H1 (cell line): Measurements from ENCODE around the gene MAFB. TPM values are rescaled to one million over a fixed set of nuclear protein-coding genes. Genes with fewer than 3 reads are reported as not detected.

Experiments
- CTCF ChIA-PET: fragments of 300-600 bp; sonication (Branson Sonifier 250); formaldehyde crosslinking; loops from one replicate; lab custom pipeline; 2021; ENCODE audit not compliant: partially characterized antibody; lab: Charles Lee
- POLR2A ChIA-PET: fragments of 300-600 bp; sonication (Branson Sonifier 250); formaldehyde crosslinking; loops from one replicate; lab custom pipeline; 2021; ENCODE audit warnings: inconsistent platforms; ENCODE audit not compliant: partially characterized antibody; lab: Charles Lee
- DNase-seq, 2 experiments: peaks; one replicate each; pipeline versions ENCODE4 v3.0.0 to v3.0.0-alpha.2; 2010 to 2022; ENCODE audit warnings: low spot score in 2 of 2, low read depth in 1 of 2, mixed read lengths in 1 of 2
- FAIRE-seq: peaks from 2 replicates; lab custom pipeline; 2011; peaks lifted over from hg19 to GRCh38; lab: Jason Lieb, UNC
- H2AFZ ChIP-seq: 2 replicates; pipeline ENCODE4 v1.8.1; 2012; ENCODE audit warnings: low read length, inconsistent platforms
- H2AK5ac ChIP-seq: 2 replicates; pipeline ENCODE4 v1.6.1; 2013; ENCODE audit warnings: low read depth, low read length
- H2BK120ac ChIP-seq: replicated peaks from 2 replicates; pipeline ENCODE3; 2013; ENCODE audit warnings: low read depth, low read length, inconsistent platforms
- H2BK12ac ChIP-seq: 2 replicates; pipeline ENCODE4 v1.6.1; 2013; ENCODE audit warnings: low read depth, low read length
- H2BK15ac ChIP-seq: 2 replicates; pipeline ENCODE4 v1.6.1; 2013; ENCODE audit warnings: low read length
- H2BK20ac ChIP-seq: 2 replicates; pipeline ENCODE4 v1.6.1; 2013; ENCODE audit warnings: low read length
- H2BK5ac ChIP-seq: 2 replicates; pipeline ENCODE4 v1.6.1; 2013; ENCODE audit warnings: low read depth, low read length
- H3K14ac ChIP-seq: 2 replicates; pipeline ENCODE4 v1.6.1; 2013; ENCODE audit warnings: inconsistent platforms; ENCODE audit not compliant: insufficient read length
- H3K18ac ChIP-seq: 2 replicates; pipeline ENCODE4 v1.6.1; 2013; ENCODE audit warnings: low read length; ENCODE audit errors: extremely low read depth
- H3K23ac ChIP-seq: 2 replicates; pipeline ENCODE4 v1.6.1; 2013; ENCODE audit warnings: inconsistent platforms; ENCODE audit not compliant: insufficient read length
- H3K23me2 ChIP-seq: 2 replicates; pipeline ENCODE4 v1.6.1; 2013; ENCODE audit warnings: low read depth, low read length
- H3K27ac ChIP-seq: 2 replicates; pipeline ENCODE4 v1.6.1; 2011; ENCODE audit warnings: low read depth, low read length, inconsistent platforms
- H3K27me3 ChIP-seq, 4 experiments: replicated peaks in 1 of 4; 1 replicate in 1 of 4; 2 replicates in 3 of 4; pipeline versions ENCODE4 v1.6.1 to v1.8.1; 2011 to 2013; ENCODE audit warnings: low read length in 3 of 4, mild to moderate bottlenecking in 3 of 4, inconsistent platforms in 2 of 4, mixed read lengths in 2 of 4, moderate library complexity in 1 of 4; ENCODE audit not compliant: control insufficient read depth in 3 of 4, insufficient read depth in 3 of 4; ENCODE audit errors: extremely low read depth in 1 of 4
- H3K36me3 ChIP-seq, 4 experiments: 2 replicates each; pipeline versions ENCODE4 v1.6.1 to v1.8.1; 2011 to 2013; ENCODE audit warnings: mild to moderate bottlenecking in 4 of 4, low read length in 3 of 4, moderate library complexity in 2 of 4, control low read depth in 1 of 4, inconsistent platforms in 1 of 4; ENCODE audit not compliant: insufficient read depth in 4 of 4, control insufficient read depth in 2 of 4
- H3K4ac ChIP-seq: replicated peaks from 2 replicates; pipeline ENCODE3; 2013; ENCODE audit warnings: low read length, low read depth, mixed read lengths, inconsistent platforms; ENCODE audit not compliant: insufficient read length
- H3K4me1 ChIP-seq, 4 experiments: replicated peaks in 1 of 4; 1 replicate in 1 of 4; 2 replicates in 3 of 4; pipeline versions ENCODE4 v1.6.1 to v1.8.1; 2011 to 2013; ENCODE audit warnings: low read length in 3 of 4, inconsistent platforms in 2 of 4, mixed read lengths in 1 of 4; ENCODE audit not compliant: insufficient read depth in 4 of 4, control insufficient read depth in 3 of 4
- H3K4me2 ChIP-seq, 2 experiments: 2 replicates each; pipeline versions ENCODE4 v1.6.1 to v1.8.1; 2011 to 2013; ENCODE audit warnings: low read depth in 2 of 2, low read length in 2 of 2, control low read depth in 1 of 2, inconsistent platforms in 1 of 2, mild to moderate bottlenecking in 1 of 2; ENCODE audit not compliant: insufficient read depth in 1 of 2
- H3K4me3 ChIP-seq, 4 experiments: fragments of 200-600, 300-600 bp in 1 of 4; sonication (generic), shearing (Covaris generic), sonication (Bioruptor Twin) in 1 of 4; 2 replicates each; pipeline versions ENCODE4 v1.5.1 to v1.8.1; 2011 to 2016; ENCODE audit warnings: low read length in 4 of 4, low read depth in 3 of 4, control low read depth in 2 of 4, inconsistent platforms in 2 of 4, mild to moderate bottlenecking in 2 of 4, mixed read lengths in 1 of 4, moderate library complexity in 1 of 4; ENCODE audit not compliant: insufficient read depth in 2 of 4; ENCODE audit errors: extremely low read depth in 1 of 4
- H3K56ac ChIP-seq: replicated peaks from 2 replicates; pipeline ENCODE3; 2013; ENCODE audit warnings: low read depth, mild to moderate bottlenecking, mixed read lengths, low read length, inconsistent platforms; ENCODE audit not compliant: insufficient read length
- H3K79me1 ChIP-seq: 2 replicates; pipeline ENCODE4 v1.6.1; 2013; ENCODE audit warnings: low read depth, low read length, control low read depth
- H3K79me2 ChIP-seq, 2 experiments: 2 replicates each; pipeline versions ENCODE4 v1.6.1 to v1.8.1; 2012 to 2013; ENCODE audit warnings: low read length in 2 of 2, mild to moderate bottlenecking in 2 of 2, inconsistent platforms in 1 of 2; ENCODE audit not compliant: insufficient read depth in 2 of 2, control insufficient read depth in 1 of 2
- H3K9ac ChIP-seq, 4 experiments: replicated peaks in 1 of 4; 1 replicate in 1 of 4; 2 replicates in 3 of 4; pipeline versions ENCODE4 v1.6.1 to v1.8.1; 2011 to 2013; ENCODE audit warnings: low read depth in 3 of 4, low read length in 3 of 4, control low read depth in 2 of 4, mild to moderate bottlenecking in 2 of 4, moderate library complexity in 2 of 4, inconsistent platforms in 1 of 4; ENCODE audit errors: extremely low read depth in 1 of 4
- H3K9me3 ChIP-seq, 2 experiments: 2 replicates each; pipeline versions ENCODE4 v1.6.1 to v1.8.1; 2012 to 2013; ENCODE audit warnings: mild to moderate bottlenecking in 2 of 2, moderate library complexity in 2 of 2, control low read depth in 1 of 2, inconsistent platforms in 1 of 2, low read depth in 1 of 2, low read length in 1 of 2, mixed read lengths in 1 of 2; ENCODE audit not compliant: insufficient read depth in 2 of 2
- H4K20me1 ChIP-seq, 2 experiments: replicated peaks in 1 of 2; 2 replicates each; pipeline versions ENCODE3 to v1.8.1; 2011 to 2013; ENCODE audit warnings: inconsistent platforms in 2 of 2, low read length in 2 of 2, mild to moderate bottlenecking in 1 of 2; ENCODE audit not compliant: insufficient read depth in 2 of 2, control insufficient read depth in 1 of 2
- H4K5ac ChIP-seq: 2 replicates; pipeline ENCODE4 v1.6.1; 2013; ENCODE audit warnings: low read length, low read depth, mixed read lengths, inconsistent platforms; ENCODE audit not compliant: insufficient read length
- H4K8ac ChIP-seq: 2 replicates; pipeline ENCODE4 v1.8.0; 2013; ENCODE audit warnings: mild to moderate bottlenecking, moderate library complexity, low read length, inconsistent platforms; ENCODE audit not compliant: insufficient read depth; ENCODE audit errors: extremely low read depth
- H4K91ac ChIP-seq: replicated peaks from 2 replicates; pipeline ENCODE3; 2013; ENCODE audit warnings: low read length, mixed read lengths, inconsistent platforms; ENCODE audit not compliant: insufficient read length
- ASH2L ChIP-seq: fragments of 200-600, 300-600 bp; sonication (generic); IDR thresholded peaks from one replicate; pipeline ENCODE4 v1.7.1; 2017; ENCODE audit warnings: low read length
- ATF3 ChIP-seq: IDR thresholded peaks from 2 replicates; pipeline ENCODE4 v1.6.1; 2011; ENCODE audit warnings: low read depth, mild to moderate bottlenecking, low read length; ENCODE audit not compliant: insufficient read depth
- CEBPB ChIP-seq: IDR thresholded peaks from 2 replicates; pipeline ENCODE4 v1.6.1; 2012; ENCODE audit warnings: low read depth, low read length
- GTF2F1 ChIP-seq: IDR thresholded peaks from 2 replicates; pipeline ENCODE4 v1.6.1; 2012; ENCODE audit warnings: low read depth, low read length, improper control_type of control experiment, borderline replicate concordance
- HDAC2 ChIP-seq, 2 experiments: fragments of 300-600 bp in 1 of 2; sonication (generic) in 1 of 2; IDR thresholded peaks; 2 replicates each; pipeline ENCODE4 v1.6.1; 2011 to 2012; ENCODE audit warnings: low read depth in 2 of 2, low read length in 2 of 2, mild to moderate bottlenecking in 2 of 2, moderate library complexity in 2 of 2, borderline replicate concordance in 1 of 2, inconsistent platforms in 1 of 2
- JUN ChIP-seq: IDR thresholded peaks from 2 replicates; pipeline ENCODE4 v1.6.1; 2011; ENCODE audit warnings: low read depth, mild to moderate bottlenecking, improper control_type of control experiment, low read length
- KDM5A ChIP-seq: fragments of 200-600 bp; IDR thresholded peaks from 2 replicates; pipeline ENCODE4 v1.7.1; 2012; ENCODE audit warnings: mild to moderate bottlenecking, low read length, inconsistent platforms, mixed read lengths
- RFX5 ChIP-seq: IDR thresholded peaks from 2 replicates; pipeline ENCODE4 v1.6.1; 2011; ENCODE audit warnings: low read depth, low read length, improper control_type of control experiment, borderline replicate concordance
- SAP30 ChIP-seq: fragments of 300-600 bp; sonication (generic); IDR thresholded peaks from 2 replicates; pipeline ENCODE4 v1.7.1; 2012; ENCODE audit warnings: low read length, moderate library complexity, mild to moderate bottlenecking, inconsistent platforms; ENCODE audit not compliant: insufficient read depth, insufficient replicate concordance
- SIN3A ChIP-seq, 2 experiments: IDR thresholded peaks in 1 of 2; conservative IDR thresholded peaks in 1 of 2; 2 replicates each; pipeline ENCODE4 v1.6.1; 2011 to 2012; ENCODE audit warnings: low read length in 2 of 2, improper control_type of control experiment in 1 of 2, low read depth in 1 of 2, mild to moderate bottlenecking in 1 of 2
- SP2 ChIP-seq: IDR thresholded peaks from 2 replicates; pipeline ENCODE4 v1.6.1; 2012; ENCODE audit warnings: mild to moderate bottlenecking, low read length, inconsistent platforms
- SUZ12 ChIP-seq: fragments of 200-600 bp; sonication (generic); IDR thresholded peaks from 2 replicates; pipeline ENCODE4 v1.6.1; 2012; ENCODE audit warnings: mild to moderate bottlenecking, inconsistent platforms, low read length, moderate library complexity, mixed read lengths
- WGBS, 2 experiments: shearing (Covaris generic) in 1 of 2; methylation state at CpG; one replicate each; pipeline versions ENCODE4 v1.1.6 to v1.1.7; 2013 to 2015; ENCODE audit warnings: low lambda C conversion rate in 2 of 2, mixed read lengths in 2 of 2, inconsistent platforms in 1 of 2, low coverage in 1 of 2, missing lambda C conversion rate in 1 of 2; ENCODE audit not compliant: insufficient replicate concordance in 2 of 2, insufficient coverage in 1 of 2, insufficient read length in 1 of 2; ENCODE audit errors: extremely low coverage in 1 of 2, missing lambda C conversion rate in 1 of 2; 5-methylcytosine and 5-hydroxymethylcytosine counted together
- polyA plus RNA-seq, 7 experiments: library from polyadenylated mRNA; depleted of rRNA in 3 of 7; stranded (reverse) in 5 of 7; unstranded in 2 of 7; fragments of >200 nt in 5 of 7; fragments of 200-250 nt in 2 of 7; gene quantifications; 1 replicate in 5 of 7; 2 replicates in 1 of 7; 4 replicates in 1 of 7; pipeline versions ENCODE4 v1.2.1 to v1.2.3, GENCODE V29; 2011 to 2013; ENCODE audit warnings: missing spikeins in 2 of 7, mixed read lengths in 2 of 7
- total RNA-seq: library from RNA; stranded (reverse); fragmentation: NEBNext Ultra II Directional; extraction: Animal tissue kit (Norgen Biotek cat#: 25700); gene quantifications from 2 replicates; pipeline ENCODE4 v1.2.1, GENCODE V29; 2021

MAFB gene
- total and polyA plus RNA-seq, 2 of the 8 experiments (the other 6 are each of a cell fraction or from before 2014, with no cell fraction given): 0.83 to 1.8 TPM

- ChIA-PET CTCF (interaction anchor here (0.8 to 1.6 kb wide), 4 partner anchors 8 to 224 kb away, joined by 3 to 9 read pairs (median 4); no protein-coding TSS in a partner anchor), POLR2A (no interaction called here)
- Histone ChIP-seq H3K27ac (no peak overlapping the region), H2BK5ac (no peak overlapping the region), H3K4me3 (no peak overlapping the region), H3K23ac (no peak overlapping the region), H2AK5ac (no peak overlapping the region), H2BK15ac (no peak overlapping the region), H2BK120ac (no peak overlapping the region), H3K79me2 (no peaks in the 10 kb centered on the region), H4K91ac (no peak overlapping the region), H3K4me2 (no peak overlapping the region)
- no peak for TF ChIP-seq CEBPB
- TF ChIP-seq HDAC2 (IDR thresholded peaks at IDR 0.05; ENCODE audit: borderline replicate concordance in 1 of 2, low read depth in 2 of 2, low read length in 2 of 2): no peak
- TF ChIP-seq ATF3: no peak
- TF ChIP-seq SP2: no peak
- no peak for TF ChIP-seq SAP30
- TF ChIP-seq RFX5: no peak
- TF ChIP-seq SUZ12: no peak
- TF ChIP-seq JUN: no peak
- no peak for TF ChIP-seq ASH2L
- TF ChIP-seq KDM5A: no peak
- no peak for TF ChIP-seq GTF2F1
- no peak for TF ChIP-seq SIN3A (conservative IDR thresholded peaks at IDR 0.05 in 1 of 2, IDR thresholded peaks at IDR 0.05 in 1 of 2; ENCODE audit: low read depth in 1 of 2, low read length in 2 of 2)
- TF ChIP-seq, all 59 proteins: peak for 0
- Histone ChIP-seq H4K20me1 (no peaks in the 10 kb centered on the region), H3K27me3 (no peaks in the 10 kb centered on the region), H3K79me1 (no peaks in the 10 kb centered on the region), H3K56ac (no peak overlapping the region), H2BK20ac (no peak overlapping the region), H2BK12ac (no peak overlapping the region), H3K18ac (no peak overlapping the region), H4K8ac (no peak overlapping the region), H3K36me3 (no peaks in the 10 kb centered on the region), H3K23me2 (no peaks in the 10 kb centered on the region), H3K4ac (no peak overlapping the region), H3K14ac (no peak overlapping the region), H3K9me3 (no peaks in the 10 kb centered on the region), H2AFZ (no peak overlapping the region), H4K5ac (no peak overlapping the region), H3K4me1 (no peaks in the 10 kb centered on the region), H3K9ac (no peak overlapping the region)
- DNase-seq: no peak
- whole genome bisulfite sequencing, 2 experiments: 91% methylated on average over 4 of the region's 4 CpGs; no CpG with 5 or more reads in 1 of the 2 experiments
- no peak for FAIRE-seq
Measured at GRCh38 chr20:40714109-40714508, 25.1 kb upstream of the MAFB start.
